Vagina (tissue), 2 donors: ENCODE results near the gene GATA2.

ENCODE experiments used
- POLR2AphosphoS5 ChIP-seq, 2 donors: sonication (generic); formaldehyde crosslinking; IDR thresholded peaks; one replicate each; pipeline ENCODE4 v1.9.0; 2017; ENCODE audit warnings: antibody characterized with exemption in 2 of 2, mild to moderate bottlenecking in 2 of 2, low read depth in 1 of 2; ENCODE audit not compliant: insufficient read depth in 1 of 2
- TF ChIP-seq, protein P1 (sequence below), 3 experiments: fragments of 450-650 bp in 2 of 3; fragments of 200-600 bp in 1 of 3; sonication (generic) in 1 of 3; IDR thresholded peaks; one replicate each; pipeline ENCODE4 v1.5.1; 2017 to 2019; ENCODE audit warnings: antibody characterized with exemption in 3 of 3, mild to moderate bottlenecking in 2 of 3, moderate library complexity in 2 of 3

DNA sequence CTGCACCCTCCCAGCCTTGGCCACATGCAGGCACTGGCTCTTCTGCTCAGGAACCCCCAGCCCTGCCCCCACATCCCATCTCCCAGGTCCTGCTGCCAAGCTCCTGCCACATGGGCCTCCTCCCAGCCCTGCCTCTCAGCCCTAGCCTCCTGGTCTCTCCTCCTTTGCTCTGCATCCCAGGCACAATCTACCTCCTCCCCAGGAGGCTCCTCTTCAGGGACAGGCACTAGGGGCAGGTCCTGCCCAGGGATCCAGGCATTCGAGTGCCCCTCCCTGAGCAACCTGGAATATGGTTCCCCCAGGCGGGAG is 38.7 kb downstream of the GATA2 start:
- TF ChIP-seq, protein P1, sequence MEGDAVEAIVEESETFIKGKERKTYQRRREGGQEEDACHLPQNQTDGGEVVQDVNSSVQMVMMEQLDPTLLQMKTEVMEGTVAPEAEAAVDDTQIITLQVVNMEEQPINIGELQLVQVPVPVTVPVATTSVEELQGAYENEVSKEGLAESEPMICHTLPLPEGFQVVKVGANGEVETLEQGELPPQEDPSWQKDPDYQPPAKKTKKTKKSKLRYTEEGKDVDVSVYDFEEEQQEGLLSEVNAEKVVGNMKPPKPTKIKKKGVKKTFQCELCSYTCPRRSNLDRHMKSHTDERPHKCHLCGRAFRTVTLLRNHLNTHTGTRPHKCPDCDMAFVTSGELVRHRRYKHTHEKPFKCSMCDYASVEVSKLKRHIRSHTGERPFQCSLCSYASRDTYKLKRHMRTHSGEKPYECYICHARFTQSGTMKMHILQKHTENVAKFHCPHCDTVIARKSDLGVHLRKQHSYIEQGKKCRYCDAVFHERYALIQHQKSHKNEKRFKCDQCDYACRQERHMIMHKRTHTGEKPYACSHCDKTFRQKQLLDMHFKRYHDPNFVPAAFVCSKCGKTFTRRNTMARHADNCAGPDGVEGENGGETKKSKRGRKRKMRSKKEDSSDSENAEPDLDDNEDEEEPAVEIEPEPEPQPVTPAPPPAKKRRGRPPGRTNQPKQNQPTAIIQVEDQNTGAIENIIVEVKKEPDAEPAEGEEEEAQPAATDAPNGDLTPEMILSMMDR (IDR thresholded peaks at IDR 0.05): no peak
- TF ChIP-seq POLR2AphosphoS5 (IDR thresholded peaks at IDR 0.05; ENCODE audit: insufficient read depth in 1 of 2, low read depth in 1 of 2): no peak
